GM10266 (cell line): ENCODE measurements around the gene CERS1.
"Not testable (repeated sequence)": the region's sequence is repeated elsewhere in the genome, so short reads cannot be mapped to it uniquely, and the experiment has no call there.

Source experiments
- DNase-seq: peaks from one replicate; pipeline ENCODE4 v3.0.0; 2012; ENCODE audit errors: extremely low spot score
- TF ChIP-seq, protein P1 (sequence below): IDR thresholded peaks from 2 replicates; pipeline ENCODE4 v1.5.1; 2012; ENCODE audit warnings: mild to moderate bottlenecking, low read depth; ENCODE audit not compliant: control insufficient read depth, insufficient read depth; ENCODE audit errors: missing control alignments

The CERS1 gene

DNA sequence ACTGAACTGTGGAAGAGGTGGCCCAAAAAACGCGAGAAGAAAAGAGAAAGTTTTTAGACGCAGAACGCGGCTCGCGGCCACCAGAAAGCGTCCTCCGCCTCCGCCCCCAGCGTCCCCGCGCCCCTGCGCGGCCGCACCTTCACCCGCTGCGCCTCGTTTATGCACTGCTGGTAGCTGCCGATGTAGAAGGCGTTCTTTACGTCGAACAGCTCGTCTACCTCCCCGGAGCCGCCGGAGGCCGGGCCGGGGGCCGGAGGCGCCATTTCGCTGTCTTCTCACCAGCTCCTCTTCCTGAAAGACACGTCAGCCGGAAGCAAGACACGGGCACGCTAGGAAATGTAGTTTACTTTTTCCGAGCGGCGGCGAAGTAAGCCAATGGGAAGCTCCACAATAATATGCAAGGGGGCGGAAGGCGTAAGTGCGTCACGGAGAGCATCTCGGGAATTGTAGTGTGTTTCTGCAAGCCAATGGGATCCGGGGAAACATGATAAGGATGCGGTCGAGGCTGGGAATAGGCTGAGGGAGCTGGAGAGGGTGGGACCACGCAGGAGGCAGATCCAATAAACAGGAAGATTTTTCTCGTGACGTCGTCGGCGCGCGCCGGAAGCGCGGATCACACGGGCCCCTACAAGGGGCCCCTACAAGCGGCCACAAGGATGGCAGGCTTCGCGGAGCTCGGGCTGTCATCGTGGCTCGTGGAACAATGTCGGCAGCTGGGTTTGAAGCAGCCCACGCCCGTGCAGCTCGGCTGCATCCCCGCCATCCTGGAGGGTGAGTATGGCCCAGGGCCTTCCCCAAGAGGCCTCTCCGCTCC lies 23.3 kb upstream of the CERS1 start, which contains the start of the genes COPE and DDX49:
Gene COPE (minus strand): TSS at position 302 of the 814 bp plus-strand sequence. CDS start 39 bp downstream, at position 263.
Gene DDX49 (plus strand): TSS at position 630 of the 814 bp plus-strand sequence. CDS start 27 bp downstream, at position 657.
- TF ChIP-seq, protein P1, sequence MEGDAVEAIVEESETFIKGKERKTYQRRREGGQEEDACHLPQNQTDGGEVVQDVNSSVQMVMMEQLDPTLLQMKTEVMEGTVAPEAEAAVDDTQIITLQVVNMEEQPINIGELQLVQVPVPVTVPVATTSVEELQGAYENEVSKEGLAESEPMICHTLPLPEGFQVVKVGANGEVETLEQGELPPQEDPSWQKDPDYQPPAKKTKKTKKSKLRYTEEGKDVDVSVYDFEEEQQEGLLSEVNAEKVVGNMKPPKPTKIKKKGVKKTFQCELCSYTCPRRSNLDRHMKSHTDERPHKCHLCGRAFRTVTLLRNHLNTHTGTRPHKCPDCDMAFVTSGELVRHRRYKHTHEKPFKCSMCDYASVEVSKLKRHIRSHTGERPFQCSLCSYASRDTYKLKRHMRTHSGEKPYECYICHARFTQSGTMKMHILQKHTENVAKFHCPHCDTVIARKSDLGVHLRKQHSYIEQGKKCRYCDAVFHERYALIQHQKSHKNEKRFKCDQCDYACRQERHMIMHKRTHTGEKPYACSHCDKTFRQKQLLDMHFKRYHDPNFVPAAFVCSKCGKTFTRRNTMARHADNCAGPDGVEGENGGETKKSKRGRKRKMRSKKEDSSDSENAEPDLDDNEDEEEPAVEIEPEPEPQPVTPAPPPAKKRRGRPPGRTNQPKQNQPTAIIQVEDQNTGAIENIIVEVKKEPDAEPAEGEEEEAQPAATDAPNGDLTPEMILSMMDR: peak; percentile 6
- peak; percentile 99 for DNase-seq

DNA sequence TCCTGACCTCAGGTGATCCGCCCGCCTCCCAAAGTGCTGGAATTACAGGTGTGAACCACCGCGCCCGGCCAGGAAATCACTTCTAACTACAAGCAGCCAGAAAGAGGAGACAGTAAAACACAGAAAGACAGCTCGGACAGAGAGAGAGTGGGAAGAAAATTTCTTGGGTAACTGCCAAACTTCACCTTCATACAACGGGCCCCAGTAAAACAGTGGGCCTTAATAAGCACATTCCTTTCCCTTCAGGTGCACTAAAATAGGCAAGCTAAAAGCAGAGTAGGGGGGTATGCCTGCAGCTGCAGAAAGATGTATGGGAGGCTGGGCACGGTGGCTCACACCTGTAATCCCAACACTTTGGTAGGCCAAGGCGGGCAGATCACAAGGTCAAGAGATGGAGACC lies 21.6 kb upstream of the CERS1 start:
- DNase-seq: not testable (repeated sequence)

DNA sequence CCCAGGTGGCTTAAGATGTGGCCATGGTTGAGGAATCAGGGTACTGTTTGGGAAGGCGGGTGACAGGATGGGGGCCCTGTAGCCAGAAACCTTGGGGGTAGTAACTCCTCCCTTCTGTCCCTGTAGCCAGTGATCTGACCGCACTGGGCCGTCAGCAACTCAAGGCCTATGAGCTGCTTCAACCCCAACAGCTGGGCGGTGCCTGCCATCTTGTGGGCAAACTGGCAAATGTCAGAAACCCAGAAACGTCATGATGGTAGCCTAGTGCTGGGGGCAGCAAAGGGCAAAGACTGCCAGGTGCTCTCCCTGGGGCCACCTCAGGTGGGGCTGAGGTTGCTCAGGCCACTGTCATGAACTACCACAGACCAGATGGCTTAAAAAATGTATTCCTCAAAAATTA lies 19.7 kb upstream of the CERS1 start:
- no peak for DNase-seq
- TF ChIP-seq, protein P1: peak; percentile 34

DNA sequence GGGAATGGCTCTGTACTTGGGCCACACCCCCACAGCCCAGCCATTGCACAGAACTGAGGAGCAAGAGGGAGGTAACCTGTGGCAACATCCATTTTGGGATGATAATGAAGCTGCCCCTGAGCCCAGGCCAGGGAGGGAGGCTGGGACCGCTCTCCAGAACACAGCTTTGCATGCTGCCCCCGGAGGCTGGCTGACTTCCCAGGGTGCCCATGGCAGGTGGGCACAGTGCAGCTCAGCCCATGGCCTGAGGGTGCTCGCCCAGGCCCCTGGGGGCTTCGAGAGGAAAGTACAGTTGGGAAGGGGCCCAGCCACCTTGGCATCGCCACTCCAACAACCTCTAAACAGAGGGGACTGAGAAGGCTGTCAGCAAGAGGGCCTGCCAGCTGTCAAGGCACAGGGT lies 17.5 kb upstream of the CERS1 start:
- DNase-seq: no peak
- TF ChIP-seq, protein P1: no peak

DNA sequence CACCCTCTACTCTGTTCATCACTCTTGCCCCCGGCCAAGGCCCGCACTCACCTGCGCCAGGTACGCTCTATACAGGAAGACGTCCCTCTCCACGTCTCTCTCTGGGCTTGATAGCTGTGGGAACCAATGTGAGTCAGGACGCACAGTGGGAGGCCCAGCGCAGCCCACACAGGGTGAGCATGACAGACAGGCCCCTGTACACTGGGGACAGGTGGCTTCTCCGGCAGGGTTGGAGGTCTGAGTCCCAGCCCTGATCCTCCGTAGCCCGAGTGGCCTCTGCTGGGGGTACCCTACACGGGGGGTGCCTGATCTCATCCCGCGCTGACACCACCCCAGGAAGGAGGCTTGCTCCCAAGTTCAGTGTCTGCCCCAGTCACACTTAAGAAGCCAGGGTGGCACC lies 17.0 kb upstream of the CERS1 start:
- TF ChIP-seq, protein P1: no peak
- no peak for DNase-seq

DNA sequence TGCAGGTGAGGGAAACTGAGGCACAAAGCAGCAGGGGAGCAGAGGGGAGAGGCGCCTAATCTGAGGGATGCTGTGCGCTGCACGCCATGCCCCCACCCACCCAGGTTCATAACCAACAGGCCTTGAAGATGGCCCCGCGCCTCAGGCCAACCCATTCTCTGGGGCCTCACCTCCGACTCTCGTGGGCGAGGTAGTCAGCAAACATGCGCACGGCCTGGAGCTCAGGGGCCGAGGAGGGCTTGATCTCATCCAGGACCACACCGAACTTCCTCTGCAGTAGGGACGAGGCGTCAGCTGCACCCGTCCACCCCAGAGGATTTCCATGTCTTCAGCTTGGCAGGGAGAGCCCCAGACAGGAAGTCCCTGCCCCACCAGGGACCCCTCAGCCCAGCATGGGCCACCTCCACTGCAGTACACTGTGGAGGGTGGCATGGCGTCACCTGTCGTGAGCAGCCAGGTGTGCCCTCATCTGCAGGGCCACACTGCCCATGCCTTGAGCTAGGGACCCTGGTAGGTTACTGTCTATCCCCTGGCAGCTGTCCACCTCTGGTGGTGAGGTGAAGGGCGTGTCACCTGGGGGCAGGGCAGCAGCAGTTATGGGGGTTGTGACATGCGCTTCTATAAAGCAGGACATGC lies 15.0 kb upstream of the CERS1 start:
- no peak for DNase-seq
- TF ChIP-seq, protein P1: no peak

DNA sequence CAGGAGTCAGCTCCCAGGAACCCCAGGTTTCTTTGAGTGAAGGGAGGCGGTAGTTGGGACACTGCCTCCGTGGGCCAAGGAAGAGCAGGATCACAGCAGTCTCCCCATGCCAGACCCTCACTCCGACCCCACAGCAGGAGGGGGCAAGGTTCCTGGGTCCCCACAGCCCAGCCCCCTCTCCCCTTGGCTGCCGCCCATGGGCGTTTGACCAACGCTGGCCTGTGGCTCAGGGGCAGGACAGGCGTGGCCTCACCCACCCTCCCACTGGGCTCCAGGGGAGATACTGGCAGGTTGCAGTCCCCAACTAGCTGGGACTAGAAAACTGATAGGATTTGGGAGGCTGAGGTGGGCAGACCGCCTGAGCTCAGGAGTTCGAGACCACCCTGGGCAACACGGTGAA lies 14.1 kb upstream of the CERS1 start:
- TF ChIP-seq, protein P1: no peak
- no peak for DNase-seq
